Astrocyte (in vitro differentiated cells and primary cell): Measurements from ENCODE around the gene MYL4.

Experiments
- EZH2 ChIP-seq: IDR thresholded peaks from 2 replicates; pipeline ENCODE4 v1.6.1; 2012; ENCODE audit warnings: mild to moderate bottlenecking, low read length, inconsistent platforms; ENCODE audit not compliant: insufficient read depth
- TF ChIP-seq, protein P1 (sequence below): IDR thresholded peaks from 2 replicates; pipeline ENCODE4 v1.5.1; 2011; ENCODE audit warnings: low read depth, mild to moderate bottlenecking, inconsistent platforms, low read length, moderate library complexity; ENCODE audit not compliant: insufficient read depth

DNA sequence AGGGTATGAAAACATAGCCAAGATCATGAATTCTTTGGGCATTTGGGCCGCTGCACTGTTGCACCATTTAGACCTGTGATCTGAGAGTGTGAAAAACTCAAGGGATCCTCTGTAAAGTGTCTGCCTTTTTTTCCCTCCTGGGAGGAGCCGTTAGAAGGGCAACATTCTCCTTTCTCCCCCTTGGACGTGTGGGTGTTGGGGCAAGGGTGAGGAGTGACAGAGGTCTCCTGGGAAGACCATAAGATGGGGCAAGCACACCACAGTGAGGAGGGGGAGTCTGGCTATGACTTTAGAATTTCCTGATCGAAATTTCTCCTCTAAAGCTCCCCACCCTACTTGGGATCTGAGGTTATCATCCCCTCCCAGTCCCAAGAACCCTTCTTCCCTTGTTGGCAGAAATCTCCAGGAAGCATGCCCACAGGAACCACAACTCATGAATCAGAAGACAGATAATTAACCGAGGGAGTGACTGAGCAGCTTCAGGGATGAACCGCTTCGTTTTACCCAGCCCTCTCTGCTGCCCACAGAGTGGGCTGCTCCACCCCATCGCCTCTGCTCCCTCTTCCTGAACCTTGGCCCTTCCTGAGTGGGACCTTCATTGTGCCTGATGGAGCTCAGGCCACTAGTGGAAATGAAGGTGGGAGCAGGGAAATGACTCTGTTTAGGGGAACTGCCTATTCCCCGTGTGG lies 48.6 kb downstream of the MYL4 start:
- TF ChIP-seq, protein P1, sequence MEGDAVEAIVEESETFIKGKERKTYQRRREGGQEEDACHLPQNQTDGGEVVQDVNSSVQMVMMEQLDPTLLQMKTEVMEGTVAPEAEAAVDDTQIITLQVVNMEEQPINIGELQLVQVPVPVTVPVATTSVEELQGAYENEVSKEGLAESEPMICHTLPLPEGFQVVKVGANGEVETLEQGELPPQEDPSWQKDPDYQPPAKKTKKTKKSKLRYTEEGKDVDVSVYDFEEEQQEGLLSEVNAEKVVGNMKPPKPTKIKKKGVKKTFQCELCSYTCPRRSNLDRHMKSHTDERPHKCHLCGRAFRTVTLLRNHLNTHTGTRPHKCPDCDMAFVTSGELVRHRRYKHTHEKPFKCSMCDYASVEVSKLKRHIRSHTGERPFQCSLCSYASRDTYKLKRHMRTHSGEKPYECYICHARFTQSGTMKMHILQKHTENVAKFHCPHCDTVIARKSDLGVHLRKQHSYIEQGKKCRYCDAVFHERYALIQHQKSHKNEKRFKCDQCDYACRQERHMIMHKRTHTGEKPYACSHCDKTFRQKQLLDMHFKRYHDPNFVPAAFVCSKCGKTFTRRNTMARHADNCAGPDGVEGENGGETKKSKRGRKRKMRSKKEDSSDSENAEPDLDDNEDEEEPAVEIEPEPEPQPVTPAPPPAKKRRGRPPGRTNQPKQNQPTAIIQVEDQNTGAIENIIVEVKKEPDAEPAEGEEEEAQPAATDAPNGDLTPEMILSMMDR: no peak
- TF ChIP-seq EZH2: no peak
